Tibial nerve (tissue), 4 donors: Measurements from ENCODE around the gene MIPEP.

Source experiments
- EP300 ChIP-seq, 2 donors: sonication (generic); formaldehyde crosslinking; IDR thresholded peaks; one replicate each; pipeline ENCODE4 v1.6.1; 2017; ENCODE audit warnings: antibody characterized with exemption in 2 of 2, mild to moderate bottlenecking in 1 of 2
- POLR2A ChIP-seq, 2 donors: fragments of 450-650 bp; IDR thresholded peaks; one replicate each; pipeline ENCODE4 v1.6.1; 2017; ENCODE audit warnings: antibody characterized with exemption in 2 of 2, mild to moderate bottlenecking in 2 of 2, moderate library complexity in 2 of 2
- TF ChIP-seq, protein P1 (sequence below), 5 experiments: fragments of 200-600 bp in 3 of 5; fragments of 450-650 bp in 2 of 5; sonication (generic) in 3 of 5; IDR thresholded peaks; one replicate each; pipeline ENCODE4 v1.5.1; 2016 to 2019; ENCODE audit warnings: antibody characterized with exemption in 5 of 5, mild to moderate bottlenecking in 3 of 5, moderate library complexity in 2 of 5

GRCh38 chr13:23793711-23794110, 95.5 kb downstream of the MIPEP start:
- TF ChIP-seq, protein P1, sequence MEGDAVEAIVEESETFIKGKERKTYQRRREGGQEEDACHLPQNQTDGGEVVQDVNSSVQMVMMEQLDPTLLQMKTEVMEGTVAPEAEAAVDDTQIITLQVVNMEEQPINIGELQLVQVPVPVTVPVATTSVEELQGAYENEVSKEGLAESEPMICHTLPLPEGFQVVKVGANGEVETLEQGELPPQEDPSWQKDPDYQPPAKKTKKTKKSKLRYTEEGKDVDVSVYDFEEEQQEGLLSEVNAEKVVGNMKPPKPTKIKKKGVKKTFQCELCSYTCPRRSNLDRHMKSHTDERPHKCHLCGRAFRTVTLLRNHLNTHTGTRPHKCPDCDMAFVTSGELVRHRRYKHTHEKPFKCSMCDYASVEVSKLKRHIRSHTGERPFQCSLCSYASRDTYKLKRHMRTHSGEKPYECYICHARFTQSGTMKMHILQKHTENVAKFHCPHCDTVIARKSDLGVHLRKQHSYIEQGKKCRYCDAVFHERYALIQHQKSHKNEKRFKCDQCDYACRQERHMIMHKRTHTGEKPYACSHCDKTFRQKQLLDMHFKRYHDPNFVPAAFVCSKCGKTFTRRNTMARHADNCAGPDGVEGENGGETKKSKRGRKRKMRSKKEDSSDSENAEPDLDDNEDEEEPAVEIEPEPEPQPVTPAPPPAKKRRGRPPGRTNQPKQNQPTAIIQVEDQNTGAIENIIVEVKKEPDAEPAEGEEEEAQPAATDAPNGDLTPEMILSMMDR (IDR thresholded peaks at IDR 0.05) = no peak
- TF ChIP-seq EP300 (IDR thresholded peaks at IDR 0.05) (no peak), POLR2A (IDR thresholded peaks at IDR 0.05) (no peak)
